GM12872 (cell line): ENCODE results near the gene IMMP2L.

Experiments
- TF ChIP-seq, protein P1 (sequence below): IDR thresholded peaks from 3 replicates; pipeline ENCODE4 v1.5.1; 2011; ENCODE audit warnings: low read depth, mild to moderate bottlenecking, low read length, moderate library complexity; ENCODE audit not compliant: insufficient read depth

The IMMP2L gene

DNA sequence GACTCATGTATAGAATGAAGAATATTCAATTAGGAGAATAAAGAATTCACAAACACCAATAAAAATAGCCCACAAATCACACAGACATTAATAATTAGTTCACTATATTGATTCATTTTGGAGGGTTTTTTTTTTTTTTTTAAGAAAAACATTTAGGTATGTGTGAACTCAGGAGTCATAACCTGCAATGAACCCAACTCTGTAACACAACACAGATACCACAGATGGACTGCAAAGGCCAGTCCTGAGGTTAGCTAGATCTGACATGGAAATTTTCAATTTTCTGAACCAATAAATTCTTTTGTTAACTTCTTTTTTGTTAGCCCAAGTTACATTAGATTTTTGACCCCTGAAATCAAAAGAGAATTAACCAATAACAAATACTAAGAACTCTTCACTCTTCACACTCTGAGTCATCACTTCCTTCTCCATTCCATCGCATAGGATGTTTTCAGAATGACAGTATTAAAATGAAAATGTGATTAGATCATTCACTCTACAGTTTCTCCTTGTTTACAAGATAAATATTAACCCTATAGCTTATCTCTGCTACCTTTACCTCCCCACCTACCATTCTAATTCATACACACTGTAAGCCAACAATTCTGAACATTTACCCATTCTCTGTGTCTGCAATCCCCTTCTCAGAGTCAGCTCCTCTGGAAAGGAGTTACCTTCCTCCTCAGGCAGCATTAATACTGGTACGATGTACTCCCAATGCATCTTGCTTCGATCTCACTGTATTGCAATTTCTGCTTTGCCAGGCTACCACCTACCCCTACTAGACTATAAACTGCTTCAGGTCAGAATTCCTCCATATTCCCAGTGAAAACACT lies 329.8 kb downstream of the IMMP2L start:
- TF ChIP-seq, protein P1, sequence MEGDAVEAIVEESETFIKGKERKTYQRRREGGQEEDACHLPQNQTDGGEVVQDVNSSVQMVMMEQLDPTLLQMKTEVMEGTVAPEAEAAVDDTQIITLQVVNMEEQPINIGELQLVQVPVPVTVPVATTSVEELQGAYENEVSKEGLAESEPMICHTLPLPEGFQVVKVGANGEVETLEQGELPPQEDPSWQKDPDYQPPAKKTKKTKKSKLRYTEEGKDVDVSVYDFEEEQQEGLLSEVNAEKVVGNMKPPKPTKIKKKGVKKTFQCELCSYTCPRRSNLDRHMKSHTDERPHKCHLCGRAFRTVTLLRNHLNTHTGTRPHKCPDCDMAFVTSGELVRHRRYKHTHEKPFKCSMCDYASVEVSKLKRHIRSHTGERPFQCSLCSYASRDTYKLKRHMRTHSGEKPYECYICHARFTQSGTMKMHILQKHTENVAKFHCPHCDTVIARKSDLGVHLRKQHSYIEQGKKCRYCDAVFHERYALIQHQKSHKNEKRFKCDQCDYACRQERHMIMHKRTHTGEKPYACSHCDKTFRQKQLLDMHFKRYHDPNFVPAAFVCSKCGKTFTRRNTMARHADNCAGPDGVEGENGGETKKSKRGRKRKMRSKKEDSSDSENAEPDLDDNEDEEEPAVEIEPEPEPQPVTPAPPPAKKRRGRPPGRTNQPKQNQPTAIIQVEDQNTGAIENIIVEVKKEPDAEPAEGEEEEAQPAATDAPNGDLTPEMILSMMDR, result no peak

DNA sequence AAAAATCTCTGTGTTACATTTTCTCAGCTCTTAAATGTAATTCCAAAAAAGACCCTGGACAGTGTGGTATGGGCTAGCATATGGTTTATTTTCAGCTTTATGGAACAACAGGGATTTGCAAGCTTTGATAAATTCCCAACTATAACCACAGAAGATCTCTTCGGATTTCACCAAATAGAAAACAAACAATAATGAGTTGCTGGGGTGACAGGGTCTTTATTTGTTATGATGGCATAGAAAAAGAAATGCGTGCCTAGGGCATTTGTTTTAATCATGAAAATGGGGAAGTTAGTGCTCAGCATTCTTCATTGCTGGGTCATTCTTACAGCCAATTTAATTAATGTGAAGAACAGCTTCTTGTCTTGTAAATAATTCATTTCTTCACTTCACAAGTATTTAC lies 332.4 kb downstream of the IMMP2L start:
- TF ChIP-seq, protein P1, result no peak

- TF ChIP-seq, protein P1, result no peak
These were observed 333.0 kb downstream of the IMMP2L start for GRCh38 chr7:111229181-111229740.

GRCh38 chr7:111228437-111228836 lies 333.9 kb downstream of the IMMP2L start:
- TF ChIP-seq, protein P1, result no peak

DNA sequence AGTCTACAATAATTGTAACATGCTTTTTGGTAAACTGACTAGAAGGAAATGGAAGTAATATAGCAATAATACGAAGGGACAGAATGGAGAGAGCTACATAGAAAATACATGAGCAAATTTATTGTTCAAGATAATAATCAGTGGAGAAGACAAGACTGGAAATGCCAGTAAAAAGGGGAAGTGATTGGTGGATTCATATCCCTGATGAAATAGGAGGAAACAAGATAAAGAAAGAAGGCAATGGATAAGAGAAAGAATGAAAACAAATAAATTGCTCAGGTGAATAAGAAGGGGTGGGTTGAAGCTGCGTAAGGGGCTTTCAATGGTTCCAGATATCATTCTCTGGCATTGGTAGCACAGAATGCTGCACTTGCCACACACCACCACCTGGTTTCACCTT lies 335.5 kb downstream of the IMMP2L start:
- TF ChIP-seq, protein P1, result no peak

GRCh38 chr7:111224354-111225231 lies 337.7 kb downstream of the IMMP2L start:
- TF ChIP-seq, protein P1, result no peak

- TF ChIP-seq, protein P1, result no peak
These were observed 338.5 kb downstream of the IMMP2L start for GRCh38 chr7:111223802-111224253.
